Aorta (tissue), 5 donors: ENCODE results near the gene CDH12. TPM values are rescaled to one million over a fixed set of nuclear protein-coding genes. Genes with fewer than 3 reads are reported as not detected.

ENCODE experiments used
- ATAC-seq: fragments of 200-7000 bp; cut with Tn5 transposase; one replicate; pipeline ENCODE4 v1.9.1; 2022; ENCODE audit warnings: moderate library complexity; ENCODE audit not compliant: low FRiP score
- DNase-seq, 2 donors: peaks; one replicate each; pipeline ENCODE4 v3.0.0-alpha.2; 2020
- H3K27ac ChIP-seq, 2 donors: one replicate each; pipeline ENCODE4 v1.5.1; 2013; ENCODE audit warnings: low read length in 2 of 2, mild to moderate bottlenecking in 2 of 2, moderate library complexity in 2 of 2, control low read depth in 1 of 2, inconsistent platforms in 1 of 2, low read depth in 1 of 2
- H3K27me3 ChIP-seq, 2 donors: one replicate each; pipeline ENCODE4 v1.6.1; 2013; ENCODE audit warnings: control low read depth in 1 of 2, low read length in 1 of 2, mild to moderate bottlenecking in 1 of 2, moderate library complexity in 1 of 2; ENCODE audit not compliant: insufficient read depth in 2 of 2, control insufficient read depth in 1 of 2
- H3K36me3 ChIP-seq, 2 donors: one replicate each; pipeline ENCODE4 v1.6.1; 2013; ENCODE audit warnings: control low read depth in 1 of 2, low read length in 1 of 2, mild to moderate bottlenecking in 1 of 2; ENCODE audit not compliant: insufficient read depth in 2 of 2, control insufficient read depth in 1 of 2
- H3K4me1 ChIP-seq, 2 donors: one replicate each; pipeline ENCODE4 v1.6.1; 2013; ENCODE audit warnings: low read length in 2 of 2, control low read depth in 1 of 2, mild to moderate bottlenecking in 1 of 2, moderate library complexity in 1 of 2; ENCODE audit not compliant: insufficient read depth in 2 of 2, control insufficient read depth in 1 of 2
- H3K4me3 ChIP-seq, 2 donors: one replicate each; pipeline ENCODE4 v1.5.1; 2013; ENCODE audit warnings: low read length in 2 of 2, control low read depth in 1 of 2, mild to moderate bottlenecking in 1 of 2
- H3K9me3 ChIP-seq: one replicate; pipeline ENCODE4 v1.6.1; 2013; ENCODE audit warnings: mild to moderate bottlenecking, low read length; ENCODE audit not compliant: control insufficient read depth
- WGBS, 2 donors: extraction: QIAGEN DNeasy Blood & Tissue Kit; methylation state at CpG; one replicate each; pipeline ENCODE4 v1.1.7; 2013; 5-methylcytosine and 5-hydroxymethylcytosine counted together
- intact Hi-C, 2 donors: fragments of 100-400 bp; cut with DNase I; formaldehyde crosslinking; loops; one replicate each; pipeline versions ENCODE4 v1.14.2 to v1.15.0; 2022
- polyA plus RNA-seq, 2 donors: library from polyadenylated mRNA; stranded (reverse); fragments of 200-250 nt; gene quantifications; one replicate each; pipeline ENCODE4 v1.2.3, GENCODE V29; 2013
- total RNA-seq, 2 donors: library from RNA; stranded (reverse); fragmentation: NEBNext Ultra II Directional; extraction: Animal tissue kit (Norgen Biotek cat#: 25700); gene quantifications; one replicate each; pipeline ENCODE4 v1.2.1, GENCODE V29; 2021
- donor health status: healthy with polysubstance abuse.
- donor health status: Bipolar disorder and iron deficiency.
- donor health status: DM: no; HTN: no; CAD: no.
- donor health status: DM: no; HTN: no; CAD: no.
- donor health status: DM: yes; HTN: yes; CAD: no.

CDH12 gene
- total and polyA plus RNA-seq, 4 donors, result not detected

- DNase-seq, result no peak
- H3K4me1 ChIP-seq, result no peaks in the 10 kb centered on the region
- no peaks in the 10 kb centered on the region for H3K27me3 ChIP-seq
- WGBS, 2 donors, result 18 to 27% methylated on average over 2 of the region's 2 CpGs
- H3K4me3 ChIP-seq, result no peak overlapping the region
- intact Hi-C loops, result no loop called here
- no peak overlapping the region for H3K27ac ChIP-seq
- no peaks in the 10 kb centered on the region for H3K36me3 ChIP-seq
- no peaks in the 10 kb centered on the region for H3K9me3 ChIP-seq
- ATAC-seq, result no peak
Observed at GRCh38 chr5:22663134-22663533, 190.0 kb downstream of the CDH12 start.

DNA sequence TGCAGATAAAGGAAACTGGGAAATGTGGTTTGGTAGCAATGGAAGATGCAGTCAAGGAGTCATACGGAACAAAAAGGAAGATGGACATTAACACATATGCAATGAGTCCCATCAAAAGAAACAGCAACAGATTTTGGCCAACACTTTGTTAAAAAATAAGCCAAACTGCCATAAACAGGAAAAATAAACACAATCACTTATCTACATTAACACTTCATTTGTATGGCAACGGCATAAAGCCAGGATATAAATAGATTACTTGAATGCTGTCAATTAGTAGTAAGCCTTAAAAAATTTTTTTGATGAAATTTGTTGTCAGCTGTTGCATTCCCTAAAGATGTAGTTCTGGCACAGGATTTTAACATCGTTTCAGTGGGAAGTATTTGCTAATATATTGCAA is 190.8 kb downstream of the CDH12 start:
- Histone ChIP-seq H3K4me1 (no peaks in the 10 kb centered on the region), H3K27me3 (no peaks in the 10 kb centered on the region), H3K9me3 (no peaks in the 10 kb centered on the region), H3K27ac (no peak overlapping the region), H3K4me3 (no peak overlapping the region), H3K36me3 (no peaks in the 10 kb centered on the region)
- WGBS, 2 donors, result 37 to 38% methylated on average over 3 of the region's 3 CpGs
- intact Hi-C loops, result no loop called here
- ATAC-seq (no peak), DNase-seq (no peak)

- ATAC-seq (no peak), DNase-seq (no peak)
- no peaks in the 10 kb centered on the region for H3K36me3 ChIP-seq
- no peaks in the 10 kb centered on the region for H3K4me1 ChIP-seq
- intact Hi-C loops, result no loop called here
- H3K4me3 ChIP-seq, result no peak overlapping the region
- no peaks in the 10 kb centered on the region for H3K9me3 ChIP-seq
- H3K27ac ChIP-seq, result no peak overlapping the region
- H3K27me3 ChIP-seq, result no peaks in the 10 kb centered on the region
Observed at GRCh38 chr5:22651355-22651754, 201.8 kb downstream of the CDH12 start.

DNA sequence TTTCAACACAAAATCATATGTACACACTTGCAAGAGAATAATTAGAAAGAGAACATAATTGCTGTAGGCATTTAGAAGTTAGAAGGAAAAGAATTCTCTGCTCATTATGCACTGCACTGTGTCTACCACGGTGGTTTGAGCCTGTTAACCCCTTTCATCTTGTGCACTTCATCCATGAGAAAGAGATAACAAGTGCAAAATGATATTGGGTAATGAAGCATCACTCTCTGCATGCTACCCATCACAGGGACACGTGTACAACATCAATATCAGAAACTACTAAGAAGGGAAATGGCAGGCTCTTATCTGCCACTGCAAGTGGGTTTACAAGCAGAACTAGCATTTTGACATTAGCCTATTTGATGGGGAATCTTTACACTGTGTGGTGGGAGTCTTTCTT is 202.6 kb downstream of the CDH12 start:
- H3K9me3 ChIP-seq, result no peaks in the 10 kb centered on the region
- H3K4me3 ChIP-seq, result no peak overlapping the region
- H3K27me3 ChIP-seq, result no peaks in the 10 kb centered on the region
- no peak for DNase-seq
- no peaks in the 10 kb centered on the region for H3K4me1 ChIP-seq
- intact Hi-C loops, result no loop called here
- no peaks in the 10 kb centered on the region for H3K36me3 ChIP-seq
- no peak overlapping the region for H3K27ac ChIP-seq
- ATAC-seq, result no peak
- 45 to 51% methylated on average over 2 of the region's 2 CpGs for WGBS, 2 donors

DNA sequence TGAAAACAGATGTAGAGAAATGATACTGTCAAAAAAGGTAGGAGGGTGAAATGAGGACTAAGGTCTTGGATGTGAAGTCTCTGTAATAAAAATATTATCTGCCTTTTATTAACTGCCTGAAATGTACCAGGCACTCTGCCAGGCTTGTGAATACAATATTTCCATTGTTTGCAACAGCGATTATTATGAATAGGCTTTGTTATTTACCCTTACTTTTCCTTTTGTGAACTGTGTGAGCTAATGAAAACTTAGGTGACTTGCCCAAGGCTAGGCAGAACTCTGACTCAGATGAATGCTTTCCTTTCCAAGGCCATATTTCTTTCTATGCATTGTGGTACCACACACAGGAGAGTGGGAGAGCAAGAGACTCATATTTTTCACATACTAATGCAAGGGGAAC is 204.1 kb downstream of the CDH12 start:
- WGBS, 2 donors, result 47 to 71% methylated on average over 1 of the region's 1 CpG
- intact Hi-C loops, result no loop called here
- no peak for ATAC-seq
- Histone ChIP-seq H3K27ac (no peak overlapping the region), H3K36me3 (no peaks in the 10 kb centered on the region), H3K27me3 (no peaks in the 10 kb centered on the region), H3K4me1 (no peaks in the 10 kb centered on the region), H3K4me3 (no peak overlapping the region), H3K9me3 (no peaks in the 10 kb centered on the region)
- DNase-seq, result no peak

DNA sequence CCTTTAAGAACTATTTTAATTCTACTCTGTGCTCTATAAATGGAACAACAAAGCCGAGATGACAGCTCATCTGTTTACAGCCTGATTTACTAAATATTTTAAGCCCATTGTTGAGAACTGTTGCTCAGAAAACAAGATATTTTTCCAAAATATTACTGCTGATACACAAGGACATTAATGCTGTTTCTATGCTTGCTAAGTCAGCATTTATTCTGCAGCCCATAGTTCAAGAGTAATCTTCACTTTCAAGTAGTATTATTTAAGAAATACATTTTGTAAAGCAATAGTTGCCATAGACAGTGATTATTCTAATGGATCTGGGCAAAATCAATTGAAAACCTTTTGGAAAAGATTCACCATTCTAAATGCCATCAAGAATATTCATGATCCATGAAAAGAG is 208.3 kb downstream of the CDH12 start:
- Histone ChIP-seq H3K27me3 (no peaks in the 10 kb centered on the region), H3K36me3 (no peaks in the 10 kb centered on the region), H3K4me1 (no peaks in the 10 kb centered on the region), H3K9me3 (no peaks in the 10 kb centered on the region), H3K27ac (no peak overlapping the region), H3K4me3 (no peak overlapping the region)
- intact Hi-C loops, result no loop called here
- no peak for DNase-seq
- ATAC-seq, result no peak
- WGBS, 2 donors, result 50 to 51% methylated on average over 1 of the region's 1 CpG

GRCh38 chr5:22643356-22643755 is 209.8 kb downstream of the CDH12 start:
- 81 to 84% methylated on average over 2 of the region's 2 CpGs for WGBS, 2 donors
- H3K4me3 ChIP-seq, result no peak overlapping the region
- H3K4me1 ChIP-seq, result no peaks in the 10 kb centered on the region
- H3K27ac ChIP-seq, result no peak overlapping the region
- intact Hi-C loops, result no loop called here
- ATAC-seq (no peak), DNase-seq (no peak)
- H3K36me3 ChIP-seq, result no peaks in the 10 kb centered on the region
- no peaks in the 10 kb centered on the region for H3K27me3 ChIP-seq
- H3K9me3 ChIP-seq, result no peaks in the 10 kb centered on the region

DNA sequence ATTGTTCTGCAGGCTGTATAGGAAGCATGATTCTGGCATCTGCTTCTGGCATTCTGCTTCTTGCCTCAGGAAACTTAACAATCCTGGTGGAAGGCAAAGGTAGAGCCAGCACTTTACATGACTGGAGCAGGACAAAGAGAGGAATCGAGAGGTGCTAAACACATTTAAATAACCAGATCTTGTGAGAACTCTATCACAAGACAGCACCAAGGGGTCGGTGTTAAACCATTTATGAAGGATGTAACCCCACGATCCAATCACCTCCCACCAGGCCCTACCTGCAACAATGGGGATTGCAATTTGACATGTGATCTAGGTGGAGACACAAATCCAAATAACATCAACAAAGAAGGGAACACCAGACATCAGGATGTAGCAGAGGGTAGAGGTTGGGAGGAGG is 221.5 kb downstream of the CDH12 start:
- H3K36me3 ChIP-seq, result no peaks in the 10 kb centered on the region
- DNase-seq, result no peak
- ATAC-seq, result no peak
- H3K9me3 ChIP-seq, result no peaks in the 10 kb centered on the region
- no peaks in the 10 kb centered on the region for H3K27me3 ChIP-seq
- no peak overlapping the region for H3K4me3 ChIP-seq
- intact Hi-C loops, result no loop called here
- no peaks in the 10 kb centered on the region for H3K4me1 ChIP-seq
- H3K27ac ChIP-seq, result no peak overlapping the region
- 45 to 63% methylated on average over 3 of the region's 3 CpGs for WGBS, 2 donors

DNA sequence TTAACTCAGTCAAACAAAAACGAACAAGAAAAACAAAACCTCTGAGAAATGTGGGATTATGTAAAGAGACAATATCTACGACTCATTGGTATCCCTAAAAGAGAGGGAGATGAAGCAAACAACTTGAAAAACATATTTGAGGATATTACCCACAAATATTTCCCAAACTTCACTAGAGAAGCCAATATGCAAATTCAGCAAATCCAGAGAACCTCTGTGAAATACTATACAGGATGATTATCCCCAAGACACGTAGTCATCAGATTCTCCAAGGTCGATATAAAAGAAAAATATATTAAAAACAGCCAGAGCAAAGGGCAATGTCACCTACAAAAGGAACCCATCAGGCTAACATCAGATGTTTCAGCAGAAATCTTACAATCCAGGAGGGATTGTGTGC is 226.1 kb downstream of the CDH12 start:
- H3K27me3 ChIP-seq, result no peaks in the 10 kb centered on the region
- no peaks in the 10 kb centered on the region for H3K36me3 ChIP-seq
- intact Hi-C loops, result no loop called here
- H3K4me3 ChIP-seq, result no peak overlapping the region
- WGBS, 2 donors, result 69 to 79% methylated on average over 4 of the region's 4 CpGs
- no peak overlapping the region for H3K27ac ChIP-seq
- H3K9me3 ChIP-seq, result no peaks in the 10 kb centered on the region
- H3K4me1 ChIP-seq, result no peaks in the 10 kb centered on the region
- no peak for ATAC-seq
- no peak for DNase-seq
